Upper lobe of right lung (tissue), 1 donor: Measurements from ENCODE around the gene CAPN7. TPM values are rescaled to one million over a fixed set of nuclear protein-coding genes. Genes with fewer than 3 reads are reported as not detected.

Experiments
- ATAC-seq: fragments of 200-7000 bp; cut with Tn5 transposase; one replicate; pipeline ENCODE4 v1.9.1; 2020; ENCODE audit warnings: mild to moderate bottlenecking, moderate library complexity
- DNase-seq: peaks from one replicate; pipeline ENCODE4 v3.0.0-alpha.2; 2020
- H3K27ac ChIP-seq: fragments of 200-600 bp; one replicate; pipeline ENCODE4 v1.8.0; 2022
- H3K27me3 ChIP-seq: fragments of 200-600 bp; one replicate; pipeline ENCODE4 v1.8.0; 2022; ENCODE audit warnings: mild to moderate bottlenecking
- H3K36me3 ChIP-seq: fragments of 200-600 bp; one replicate; pipeline ENCODE4 v1.8.0; 2022
- H3K4me1 ChIP-seq: fragments of 200-600 bp; one replicate; pipeline ENCODE4 v1.8.0; 2022
- H3K4me3 ChIP-seq: fragments of 200-600 bp; one replicate; pipeline ENCODE4 v1.8.0; 2022; ENCODE audit warnings: mild to moderate bottlenecking
- H3K9me3 ChIP-seq: fragments of 200-600 bp; one replicate; pipeline ENCODE4 v1.8.0; 2022
- CTCF ChIP-seq: fragments of 200-600 bp; IDR thresholded peaks from one replicate; pipeline ENCODE4 v1.8.0; 2022; ENCODE audit warnings: antibody characterized with exemption
- intact Hi-C: fragments of 100-400 bp; cut with DNase I; formaldehyde crosslinking; loops from one replicate; pipeline ENCODE4 v1.11.0; 2022
- total RNA-seq: library from RNA; stranded (reverse); fragmentation: NEBNext Ultra II Directional; extraction: Animal tissue kit (Norgen Biotek cat#: 25700); gene quantifications from one replicate; pipeline ENCODE4 v1.2.1, GENCODE V29; 2021
- donor health status: DM: no; HTN: yes; CAD: no; lungs with severe emphysema.

CAPN7 gene
- total RNA-seq, 1 donor from 2014 or later: 45.1 TPM

DNA sequence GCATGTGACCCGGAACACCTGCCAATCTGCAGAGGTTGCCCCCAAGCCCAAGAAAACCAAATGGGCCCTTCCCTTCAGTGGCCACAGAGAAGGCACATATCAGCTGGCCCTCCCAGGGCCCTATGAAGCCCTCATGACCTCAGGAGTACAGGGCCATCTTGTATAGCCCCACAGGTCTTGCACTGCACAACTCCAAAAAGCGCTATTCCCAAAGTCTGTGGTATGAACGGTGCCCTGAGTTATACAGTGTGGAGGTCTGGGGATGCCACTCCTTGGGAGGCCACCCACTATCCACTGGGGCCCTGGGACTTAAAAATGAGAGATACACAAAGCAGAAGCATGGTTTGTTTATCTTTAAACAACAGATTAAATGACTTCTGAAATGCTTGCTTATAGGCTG lies 61.5 kb downstream of the CAPN7 start:
- no peak overlapping the region for H3K4me3 ChIP-seq
- no peak for TF ChIP-seq CTCF
- intact Hi-C loops: loop anchor here (5.0 to 10.0 kb wide), 2 partner anchors 65 to 117 kb away; partner anchors contain the start of gene SH3BP5
- H3K27ac ChIP-seq: no peak overlapping the region
- no peak for ATAC-seq
- peaks cover 53% of the 10 kb centered on the region for H3K4me1 ChIP-seq
- H3K9me3 ChIP-seq: no peaks in the 10 kb centered on the region
- no peaks in the 10 kb centered on the region for H3K27me3 ChIP-seq
- no peak for DNase-seq
- peaks cover 10% of the 10 kb centered on the region for H3K36me3 ChIP-seq

GRCh38 chr3:15268033-15268631 lies 62.1 kb downstream of the CAPN7 start:
- peak; percentile 94 for TF ChIP-seq CTCF
- H3K36me3 ChIP-seq: peaks cover 10% of the 10 kb centered on the region
- H3K4me1 ChIP-seq: peaks cover 59% of the 10 kb centered on the region
- DNase-seq: peak; percentile 92
- peak; percentile 85 for ATAC-seq
- no peaks in the 10 kb centered on the region for H3K27me3 ChIP-seq
- intact Hi-C loops: loop anchor here (5.0 to 10.0 kb wide), 2 partner anchors 64 to 117 kb away; partner anchors contain the start of gene SH3BP5
- no peaks in the 10 kb centered on the region for H3K9me3 ChIP-seq
- no peak overlapping the region for H3K4me3 ChIP-seq
- H3K27ac ChIP-seq: peak overlapping the region; percentile 58

- H3K9me3 ChIP-seq: no peaks in the 10 kb centered on the region
- H3K36me3 ChIP-seq: peaks cover 10% of the 10 kb centered on the region
- H3K4me3 ChIP-seq: no peak overlapping the region
- peaks cover 63% of the 10 kb centered on the region for H3K4me1 ChIP-seq
- H3K27me3 ChIP-seq: no peaks in the 10 kb centered on the region
- TF ChIP-seq CTCF: no peak
- ATAC-seq: peak; percentile 80
- intact Hi-C loops: loop anchor here (5.0 to 10.0 kb wide), 2 partner anchors 63 to 115 kb away; partner anchors contain the start of gene SH3BP5
- peak overlapping the region; percentile 58 for H3K27ac ChIP-seq
- DNase-seq: peak; percentile 89
These were observed 63.3 kb downstream of the CAPN7 start for GRCh38 chr3:15269091-15269989.

- H3K9me3 ChIP-seq: no peaks in the 10 kb centered on the region
- H3K27me3 ChIP-seq: no peaks in the 10 kb centered on the region
- TF ChIP-seq CTCF: no peak
- peaks cover 52% of the 10 kb centered on the region for H3K4me1 ChIP-seq
- no peak for ATAC-seq
- H3K4me3 ChIP-seq: no peak overlapping the region
- DNase-seq: no peak
- intact Hi-C loops: no loop called here
- no peak overlapping the region for H3K27ac ChIP-seq
- peaks cover 10% of the 10 kb centered on the region for H3K36me3 ChIP-seq
These were observed 65.0 kb downstream of the CAPN7 start for GRCh38 chr3:15271030-15271429.

DNA sequence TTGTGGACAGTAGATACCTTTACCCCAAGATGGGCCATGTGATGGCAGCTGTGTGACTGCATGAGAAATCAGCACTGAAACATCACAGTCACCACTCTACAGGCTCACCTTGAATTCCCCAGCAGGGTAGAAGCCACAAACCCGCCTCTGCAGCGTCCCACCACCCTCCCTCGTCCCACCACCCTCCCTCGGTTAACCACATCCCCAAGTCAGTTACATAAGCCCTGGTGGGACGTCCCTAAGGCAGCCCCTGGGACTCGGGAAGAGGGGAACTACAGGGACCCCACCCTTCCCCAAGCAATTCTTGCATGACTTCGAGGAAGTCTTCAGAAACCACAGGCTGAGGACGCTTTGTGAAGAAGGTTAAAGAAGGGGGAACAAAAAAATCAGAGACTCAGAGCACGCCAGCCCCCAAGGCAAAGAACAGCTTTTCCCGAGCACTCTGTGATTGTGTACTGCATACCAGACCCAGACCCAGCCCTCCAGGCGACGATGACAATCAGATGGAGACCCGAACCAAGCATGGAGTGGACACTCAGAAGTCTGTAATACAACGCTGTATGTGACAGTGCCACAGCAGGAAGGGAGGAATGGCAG lies 65.8 kb downstream of the CAPN7 start:
- intact Hi-C loops: no loop called here
- ATAC-seq: peak; percentile 80
- peak overlapping the region; percentile 28 for H3K27ac ChIP-seq

More for the DNA sequence above, 65.8 kb downstream of the CAPN7 start:
- Histone ChIP-seq H3K9me3 (no peaks in the 10 kb centered on the region), H3K27me3 (no peaks in the 10 kb centered on the region), H3K36me3 (peaks cover 10% of the 10 kb centered on the region), H3K4me1 (peaks cover 52% of the 10 kb centered on the region), H3K4me3 (no peak overlapping the region)
- TF ChIP-seq CTCF: no peak
- peak; percentile 80 for DNase-seq
